Caki2 (cell line): ENCODE data around the gene MYH10. TPM values are rescaled to one million over a fixed set of nuclear protein-coding genes. Genes with fewer than 3 reads are reported as not detected.

ENCODE experiments used
- DNase-seq: peaks from one replicate; pipeline ENCODE4 v3.0.0-alpha.2; 2015; ENCODE audit warnings: low read depth
- in situ Hi-C: cut with HindIII; loops from 2 replicates; pipeline ENCODE4 v1.10.0; 2016; ENCODE audit warnings: low sequenced_read_pairs, low pct_unique_long_range_greater_than_20kb, mixed read lengths
- total RNA-seq: library from RNA; depleted of rRNA; stranded (reverse); fragments of >200 nt; shearing (Covaris generic); gene quantifications from 2 replicates; pipeline ENCODE4 v1.2.3, GENCODE V29; 2014; ENCODE audit warnings: low replicate concordance

MYH10 gene
- total RNA-seq, 1 experiment from 2014 or later = 4.3 TPM

GRCh38 chr17:8651013-8651412 is 20.5 kb upstream of the MYH10 start:
- in situ Hi-C loops = no loop called here
- DNase-seq = no peak

DNA sequence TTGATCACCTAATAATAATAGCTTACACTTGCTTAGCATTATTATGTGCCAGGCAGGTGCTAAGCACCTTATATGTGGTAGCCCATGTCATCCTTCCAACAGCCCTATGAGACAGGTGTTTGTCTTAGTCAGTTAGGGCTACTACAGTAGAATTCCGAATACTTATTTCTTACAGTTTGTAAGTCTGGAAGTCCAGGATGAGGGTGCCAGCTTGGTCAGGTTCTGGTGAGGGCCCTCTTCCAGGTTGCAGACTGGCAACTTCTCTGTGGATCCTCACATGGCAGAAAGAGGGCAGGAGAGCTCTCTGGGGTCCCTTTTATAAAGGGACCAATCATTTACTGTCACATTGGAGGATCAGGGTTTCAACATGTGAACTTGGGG is 19.6 kb upstream of the MYH10 start:
- no peak for DNase-seq
- in situ Hi-C loops = no loop called here

DNA sequence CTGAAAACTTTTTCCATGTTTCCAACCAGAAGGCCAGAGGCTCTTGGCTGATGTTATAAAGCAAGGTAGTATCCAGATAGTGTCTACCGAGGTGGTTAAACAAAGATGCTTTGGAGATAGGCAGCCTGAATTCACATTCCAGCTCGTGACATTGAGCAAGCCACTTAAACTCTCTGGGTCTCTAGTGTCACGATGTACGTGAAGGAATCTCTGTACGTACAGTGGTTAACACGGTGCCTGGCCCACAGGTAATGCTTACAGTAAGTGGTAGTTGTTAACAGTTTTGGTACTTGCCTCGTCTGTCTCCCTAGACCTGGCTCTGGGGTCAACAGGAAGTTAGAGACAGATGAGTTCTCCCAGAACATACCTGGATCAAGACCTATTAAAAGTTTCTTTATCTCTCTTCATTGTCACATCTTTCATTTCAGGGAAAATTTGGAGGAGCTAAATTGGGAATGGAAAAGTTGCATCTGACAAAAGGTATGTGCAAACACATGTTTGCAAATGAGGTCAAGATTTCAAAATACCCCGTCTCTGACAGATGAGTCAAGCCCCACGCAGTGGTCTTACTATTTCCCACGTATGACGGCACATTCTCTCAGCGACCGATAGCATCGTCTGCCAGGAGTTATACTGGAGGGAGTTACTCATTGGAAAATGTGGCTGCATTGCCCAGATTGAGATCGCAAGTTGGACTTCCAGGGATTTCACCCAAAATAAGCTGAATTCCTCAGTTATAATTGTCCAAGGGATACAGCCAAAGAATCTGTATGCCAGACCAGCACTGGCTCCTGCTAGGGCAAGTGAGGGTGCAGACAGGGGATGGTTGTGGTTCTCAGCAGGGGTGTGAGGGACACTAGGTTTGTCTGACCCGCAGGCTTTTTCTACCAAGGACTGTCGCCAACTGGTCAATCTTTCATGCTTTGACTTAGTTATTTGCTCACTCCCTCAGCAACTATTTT is 18.9 kb upstream of the MYH10 start:
- no peak for DNase-seq
- in situ Hi-C loops = no loop called here

DNA sequence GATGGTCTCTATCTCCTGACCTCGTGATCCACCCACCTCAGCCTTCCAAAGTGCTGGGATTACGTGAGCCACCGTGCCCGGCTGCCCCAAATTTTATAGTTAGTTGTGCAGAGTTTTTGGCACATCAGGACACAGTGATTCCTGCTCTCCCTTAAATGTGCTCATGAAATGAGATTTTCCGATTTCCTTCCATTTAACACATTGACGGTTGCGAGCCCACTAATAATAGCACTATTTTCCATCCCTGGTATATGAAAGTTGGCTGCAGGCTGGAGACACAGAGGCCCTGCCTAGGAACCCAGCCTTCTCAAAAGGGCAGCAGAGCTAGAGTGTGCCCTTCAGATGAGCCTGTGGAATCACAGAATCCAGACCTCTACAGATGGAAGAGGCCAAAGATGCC is 17.4 kb upstream of the MYH10 start:
- DNase-seq = no peak
- in situ Hi-C loops = no loop called here

DNA sequence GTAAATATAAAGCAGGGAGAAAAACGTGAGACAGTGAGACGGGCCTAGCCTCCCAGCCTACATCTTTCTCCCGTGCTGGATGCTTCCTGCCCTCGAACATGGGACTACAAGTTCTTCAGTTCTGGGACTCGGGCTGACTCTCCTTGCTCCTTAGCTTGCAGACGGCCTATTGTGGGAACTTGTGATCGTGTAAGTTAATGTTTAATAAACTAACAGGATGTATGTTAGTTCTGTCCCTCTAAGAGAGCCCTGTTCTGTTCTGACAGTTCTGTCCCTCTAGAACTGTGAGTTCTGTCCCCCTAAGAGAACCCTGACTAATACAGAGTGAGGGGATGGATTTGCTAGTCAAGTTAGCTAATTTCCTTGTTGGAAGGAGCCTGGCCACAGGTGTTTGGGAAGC is 16.7 kb upstream of the MYH10 start:
- no peak for DNase-seq
- in situ Hi-C loops = no loop called here

- in situ Hi-C loops = no loop called here
Observed at GRCh38 chr17:8644507-8644902, 14.0 kb upstream of the MYH10 start.

DNA sequence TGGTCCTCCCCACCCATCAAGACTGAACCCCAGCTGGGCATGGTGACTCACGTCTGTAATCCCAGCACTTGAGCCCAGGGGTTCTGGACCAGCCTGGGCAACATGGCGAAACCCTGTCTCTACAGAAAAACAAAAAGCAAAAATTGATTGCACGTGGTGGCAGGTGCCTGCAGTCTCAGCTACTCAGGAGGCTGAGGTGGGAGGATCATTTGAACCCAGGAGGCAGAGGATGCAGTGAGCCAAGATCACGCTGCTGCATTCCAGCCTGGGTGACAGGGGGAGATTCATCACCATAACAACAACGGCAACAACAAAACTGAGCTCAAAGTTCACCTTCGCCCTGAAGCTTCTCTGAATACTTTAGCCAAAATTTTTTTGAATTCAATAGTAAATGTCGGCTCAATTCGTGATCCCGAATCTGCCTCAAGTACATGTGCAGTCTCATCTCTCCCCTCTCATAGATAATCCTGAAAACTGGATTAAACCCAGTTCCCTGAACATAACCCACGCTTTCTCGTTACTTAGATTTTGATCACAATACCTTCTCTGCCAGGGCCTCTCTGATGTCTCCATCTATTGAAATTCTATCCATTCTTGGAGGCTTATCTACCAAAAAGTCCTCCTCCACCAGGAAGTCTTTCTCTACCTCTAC is 13.5 kb upstream of the MYH10 start:
- in situ Hi-C loops = no loop called here
- no peak for DNase-seq

More at GRCh38 chr17:8644507-8644902, 14.0 kb upstream of the MYH10 start:
- no peak for DNase-seq

DNA sequence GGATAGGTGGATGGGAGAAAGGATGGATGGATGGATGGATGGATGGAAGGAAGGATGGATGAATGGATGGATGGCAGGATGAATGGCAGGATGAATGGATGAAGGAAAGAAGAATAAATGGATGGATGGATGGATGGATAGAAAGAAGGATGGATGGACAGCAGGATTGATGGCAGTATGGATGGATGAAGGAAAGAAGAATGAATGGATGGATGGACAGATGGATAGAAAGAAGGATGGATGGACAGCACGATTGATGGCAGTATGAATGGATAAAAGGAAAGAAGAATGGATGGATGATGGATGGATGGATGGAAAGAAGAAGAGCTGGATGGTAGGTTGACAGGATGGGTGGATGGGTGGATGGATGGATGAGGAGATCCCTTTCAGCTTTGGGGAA is 9.2 kb upstream of the MYH10 start:
- in situ Hi-C loops = no loop called here
- no peak for DNase-seq

DNA sequence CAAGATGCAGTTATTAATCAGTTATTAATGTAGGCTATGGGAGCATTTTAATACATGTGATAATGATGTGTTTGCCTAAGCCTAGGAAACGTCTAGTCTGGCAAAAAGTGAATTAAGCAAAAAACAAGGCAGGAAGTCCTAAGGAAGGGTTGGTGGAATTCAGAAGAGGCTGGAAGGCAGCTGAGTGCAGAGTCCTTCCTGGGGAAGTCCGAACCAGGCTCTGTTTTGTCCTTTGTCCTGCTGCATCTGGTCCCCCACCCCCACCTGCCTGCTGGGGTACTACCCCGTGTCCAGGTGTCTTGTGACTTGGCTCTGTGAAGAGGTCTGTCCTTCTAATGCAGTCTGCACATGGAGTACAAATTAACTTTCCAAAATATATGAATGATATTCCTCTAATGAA is 1.5 kb upstream of the MYH10 start:
- DNase-seq = no peak
- in situ Hi-C loops = no loop called here

- in situ Hi-C loops = no loop called here
Observed at GRCh38 chr17:8631554-8631877, 991 bp upstream of the MYH10 start.

DNA sequence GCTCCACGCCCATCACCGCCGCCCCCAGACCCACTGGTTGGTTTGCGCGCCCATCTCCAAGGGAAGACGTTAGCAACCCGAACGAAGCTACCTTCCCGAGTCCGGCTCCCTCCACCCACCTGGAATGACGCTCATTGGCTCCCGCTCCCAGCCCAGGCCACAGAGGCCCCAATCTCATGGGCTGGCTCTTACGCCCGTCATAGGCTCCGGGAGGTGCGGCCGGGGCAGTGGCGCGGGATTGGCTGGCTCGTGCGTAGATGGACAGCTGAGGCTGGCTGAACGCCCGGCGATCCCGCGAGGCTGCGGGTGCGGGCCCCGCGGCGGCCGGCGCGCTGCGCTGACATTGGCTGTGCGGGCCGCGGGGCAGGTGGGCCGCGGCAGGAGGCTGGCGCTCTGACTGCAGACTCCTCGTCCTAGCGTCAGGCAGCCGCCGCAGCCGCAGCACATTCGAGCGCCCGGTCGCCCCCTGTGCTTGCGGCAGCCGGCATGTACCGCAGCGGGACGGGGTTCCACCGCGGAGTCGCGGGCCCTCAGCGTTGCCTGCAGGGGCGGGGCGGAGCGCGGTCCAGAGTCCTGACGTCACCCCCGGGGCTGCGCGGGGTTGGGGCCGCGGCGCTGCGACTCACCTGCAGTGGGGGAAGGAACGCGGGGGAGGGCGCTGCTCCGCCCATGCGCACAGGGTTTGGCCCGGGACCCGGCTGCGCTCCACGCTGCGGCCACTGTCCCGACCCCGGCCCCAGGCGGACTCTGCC is 453 bp upstream of the MYH10 start:
- DNase-seq = peak; percentile 97
- in situ Hi-C loops = no loop called here

More at GRCh38 chr17:8631554-8631877, 991 bp upstream of the MYH10 start:
- DNase-seq = no peak

GRCh38 chr17:8629371-8630226 is 926 bp downstream of the MYH10 start:
- DNase-seq = no peak
- in situ Hi-C loops = no loop called here

DNA sequence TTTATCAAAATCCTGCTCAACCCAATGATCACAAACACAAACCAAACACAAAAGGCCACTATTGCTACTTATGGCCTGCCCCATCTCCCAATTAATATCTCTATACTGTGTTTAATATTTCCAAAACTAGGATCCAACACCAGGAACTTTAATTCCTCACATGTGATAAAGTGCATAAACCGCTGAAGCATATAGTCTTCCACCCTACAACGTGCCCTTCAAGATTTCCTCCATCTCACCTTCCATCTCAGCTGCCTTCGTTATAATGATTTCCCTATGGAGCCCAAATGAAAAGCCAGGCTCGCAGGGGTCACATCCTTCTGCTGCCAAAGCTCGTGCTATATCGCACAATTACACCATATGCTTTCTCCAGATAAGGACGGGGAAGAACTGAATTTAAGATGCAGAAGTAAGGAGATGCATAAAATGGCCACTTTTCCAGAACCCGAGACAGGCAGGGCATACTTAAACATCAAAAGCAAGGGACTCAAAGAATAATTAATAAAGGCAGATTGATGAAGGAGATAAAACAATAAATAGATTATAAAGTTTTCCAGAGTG is 1.8 kb downstream of the MYH10 start:
- in situ Hi-C loops = no loop called here
- no peak for DNase-seq

DNA sequence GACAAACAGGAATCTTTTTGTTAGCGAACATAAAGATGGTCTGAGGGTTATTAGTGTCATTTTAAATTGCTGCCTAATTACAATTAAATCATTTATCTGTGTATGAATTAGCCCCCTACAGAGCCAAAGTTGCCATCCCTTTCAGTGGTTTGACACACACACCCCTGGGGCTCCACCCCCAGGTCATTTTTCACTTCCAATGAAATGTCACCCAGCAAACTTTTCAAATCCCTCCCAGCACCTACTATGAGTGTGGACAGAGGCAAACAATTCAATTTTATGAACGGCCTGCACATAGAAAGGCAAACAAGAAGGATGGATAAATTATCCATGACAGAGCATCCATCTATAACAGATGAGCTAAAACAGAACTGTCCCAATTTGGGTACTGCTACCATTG is 2.4 kb downstream of the MYH10 start:
- DNase-seq = no peak
- in situ Hi-C loops = no loop called here

DNA sequence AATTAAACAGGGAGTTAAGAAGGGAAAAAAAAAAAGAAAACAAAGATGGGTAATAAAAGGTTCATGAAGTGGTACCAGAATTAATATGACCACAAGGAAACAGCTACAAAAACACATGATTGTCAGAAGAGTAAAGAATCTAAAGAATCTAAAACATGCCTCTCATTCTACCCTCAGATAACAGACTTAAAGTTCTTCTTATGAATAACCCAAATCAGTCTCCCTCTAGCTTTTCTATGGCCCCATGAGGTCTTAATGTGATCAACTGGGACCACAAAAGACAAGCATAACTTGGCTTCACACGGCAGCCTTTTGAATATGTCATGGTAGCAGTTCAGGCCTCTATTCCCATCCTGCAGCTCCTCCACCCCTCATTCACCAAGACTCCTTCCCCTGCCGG is 6.9 kb downstream of the MYH10 start:
- DNase-seq = no peak
- in situ Hi-C loops = no loop called here

- DNase-seq = no peak
- in situ Hi-C loops = no loop called here
Observed at GRCh38 chr17:8622191-8622590, 8.3 kb downstream of the MYH10 start.

DNA sequence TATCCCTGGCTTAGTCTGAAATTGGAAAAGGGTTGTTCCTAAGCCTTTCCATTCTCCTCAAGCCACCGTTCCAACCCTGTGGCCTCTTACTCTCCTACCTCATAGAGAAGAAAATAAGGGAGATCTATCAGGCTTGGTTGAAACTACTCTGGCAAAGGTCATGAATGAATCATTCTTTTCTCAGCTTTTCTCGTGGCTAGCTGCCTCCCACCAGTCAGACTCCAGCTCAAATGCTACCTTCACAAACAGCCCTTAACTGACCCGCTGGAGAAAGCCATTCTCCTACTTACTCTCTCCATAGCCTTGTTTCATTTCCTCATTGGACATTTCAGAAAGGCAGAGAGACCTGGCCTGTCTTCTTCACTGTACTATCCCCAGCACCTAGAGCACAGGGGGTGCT is 8.9 kb downstream of the MYH10 start:
- in situ Hi-C loops = no loop called here
- peak; percentile 3 for DNase-seq

- DNase-seq = no peak
- in situ Hi-C loops = no loop called here
Observed at GRCh38 chr17:8619294-8619693, 11.2 kb downstream of the MYH10 start.
